Mucosa of gallbladder (tissue), 1 donor: ENCODE measurements around the gene AXDND1. TPM values are rescaled to one million over a fixed set of nuclear protein-coding genes. Genes with fewer than 3 reads are reported as not detected.
"Not testable (repeated sequence)": the region's sequence is repeated elsewhere in the genome, so short reads cannot be mapped to it uniquely, and the experiment has no call there.

Experiments
- DNase-seq: peaks from one replicate; pipeline ENCODE4 v3.0.0-alpha.2; 2020; ENCODE audit warnings: low spot score
- total RNA-seq: library from RNA; stranded (reverse); gene quantifications from one replicate; pipeline ENCODE4 v1.2.1, GENCODE V29; 2021
- donor health status: DM: no; HTN: no; CAD: no.

AXDND1 gene
- total RNA-seq, 1 donor from 2014 or later: 2.6 TPM

DNA sequence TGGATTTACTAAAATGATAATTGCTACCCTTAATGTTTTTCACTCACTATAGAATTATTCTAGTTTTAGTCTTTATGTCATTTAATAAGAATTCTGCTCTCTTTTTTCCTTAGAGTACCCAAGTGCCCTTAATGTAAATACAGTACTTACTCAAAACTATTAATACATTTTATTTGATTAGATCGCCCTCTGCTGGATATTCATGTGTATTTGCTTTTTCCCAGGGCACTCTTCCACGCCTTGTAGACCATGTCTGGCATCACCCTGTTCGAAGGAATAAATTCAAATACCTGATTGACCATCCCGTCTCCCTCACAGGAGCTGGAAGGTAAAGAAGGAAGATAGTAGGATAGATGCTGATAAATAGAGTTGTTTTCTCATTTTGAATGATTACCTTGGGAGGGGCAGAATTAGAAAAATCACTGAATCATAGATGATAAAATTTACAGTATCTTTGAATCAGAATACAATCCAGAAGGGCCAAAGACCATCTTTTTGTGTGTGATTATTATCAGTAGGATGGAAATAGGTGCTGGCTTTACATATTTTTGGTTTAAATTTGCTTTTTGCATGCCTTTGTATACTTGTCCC lies 4.1 kb downstream of the AXDND1 start:
- peak; percentile 46 for DNase-seq

DNA sequence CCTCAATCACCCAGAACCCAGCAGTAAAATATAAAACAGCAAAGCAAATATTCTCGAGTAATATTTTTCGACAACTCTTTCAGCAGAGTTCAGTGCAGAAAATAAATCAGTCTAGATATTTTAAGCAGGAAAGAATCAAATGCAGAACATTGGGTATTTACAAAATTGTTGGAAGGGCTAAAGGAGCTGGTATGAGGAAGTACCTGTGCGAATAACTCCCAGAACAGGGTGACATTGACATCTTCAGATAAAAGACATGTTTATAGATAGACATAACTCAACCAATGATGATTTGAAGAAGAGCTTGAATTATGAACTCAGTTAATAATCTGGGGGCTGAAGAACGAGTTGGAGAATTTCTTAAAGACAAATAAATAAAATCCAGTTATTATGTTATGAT lies 6.4 kb downstream of the AXDND1 start:
- no peak for DNase-seq

- no peak for DNase-seq
These were observed 10.5 kb downstream of the AXDND1 start for GRCh38 chr1:179376223-179376622.

DNA sequence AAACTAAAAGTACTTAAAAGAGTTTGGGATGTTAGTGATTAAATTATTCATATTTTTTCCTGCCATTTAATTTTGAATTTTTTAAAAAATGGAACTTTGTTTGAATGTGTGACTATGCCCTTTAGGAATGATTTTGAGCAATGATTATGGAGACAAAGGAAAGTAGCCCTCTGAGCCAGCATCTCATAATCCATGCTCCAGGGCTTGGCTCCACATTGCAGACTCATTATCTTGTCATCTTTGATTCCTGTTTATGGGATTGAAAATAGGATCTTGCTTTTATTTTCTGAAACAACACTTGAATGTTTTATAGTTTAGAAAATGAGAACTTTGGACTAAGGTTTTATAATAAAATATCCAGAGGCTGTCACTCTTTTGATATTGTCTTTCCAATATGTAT lies 14.5 kb downstream of the AXDND1 start:
- no peak for DNase-seq

DNA sequence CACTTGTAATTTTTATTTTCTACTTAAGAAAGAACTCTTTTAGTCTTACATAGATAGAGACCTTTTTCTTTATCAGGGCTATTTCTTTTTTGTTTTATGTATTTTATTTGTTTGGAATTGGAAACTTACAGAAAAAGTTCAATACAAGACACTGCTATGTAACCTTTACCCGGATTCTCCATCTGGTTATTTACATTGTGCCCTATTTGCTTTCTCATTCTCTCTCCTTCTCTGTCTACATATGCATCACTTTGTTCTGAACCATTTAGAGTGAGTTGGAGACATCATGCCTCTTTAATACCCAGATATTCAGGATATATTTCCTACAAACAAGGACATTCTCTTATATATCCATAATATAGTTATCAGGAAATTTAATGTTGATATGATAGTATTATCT lies 18.3 kb downstream of the AXDND1 start:
- DNase-seq: no peak

DNA sequence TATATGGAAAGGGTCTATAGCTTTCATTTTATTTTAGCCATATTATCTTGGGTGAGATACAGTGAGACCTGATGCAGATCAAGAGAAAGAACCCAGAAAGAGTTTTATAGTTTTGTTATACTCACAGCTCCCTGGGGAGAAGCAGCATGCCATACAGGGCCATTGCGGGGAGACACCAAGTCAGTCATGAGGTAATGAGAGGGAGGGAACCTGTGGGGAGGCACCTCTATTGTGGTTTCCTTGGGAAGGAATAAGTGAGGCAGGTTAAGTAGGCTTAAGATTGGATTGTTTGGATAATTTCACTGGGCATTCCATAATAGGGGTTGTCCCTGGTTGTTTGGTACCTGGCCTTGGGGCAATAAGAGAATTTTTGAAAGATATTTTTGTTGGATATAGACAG lies 19.7 kb downstream of the AXDND1 start:
- no peak for DNase-seq

DNA sequence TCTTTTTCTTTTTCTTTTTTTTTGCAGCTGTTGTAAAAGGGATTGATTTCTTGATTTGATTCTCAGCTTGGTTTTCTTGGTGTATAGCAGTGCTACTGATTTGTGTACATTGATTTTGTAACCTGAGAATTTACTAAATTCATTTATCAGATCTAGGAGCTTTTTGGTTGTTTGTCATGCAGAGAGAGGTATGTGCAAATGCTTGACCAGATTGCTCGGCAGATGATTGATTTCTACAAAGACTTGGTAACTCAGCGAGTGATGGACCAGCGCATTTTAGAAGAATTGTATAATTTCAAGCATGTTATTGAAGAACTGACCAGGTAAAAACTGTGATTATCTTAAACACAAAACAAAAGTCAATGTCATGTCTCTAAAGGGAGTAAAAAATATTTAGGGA lies 27.9 kb downstream of the AXDND1 start:
- no peak for DNase-seq

- not testable (repeated sequence) for DNase-seq
These were observed 33.6 kb downstream of the AXDND1 start for GRCh38 chr1:179399399-179399798.

DNA sequence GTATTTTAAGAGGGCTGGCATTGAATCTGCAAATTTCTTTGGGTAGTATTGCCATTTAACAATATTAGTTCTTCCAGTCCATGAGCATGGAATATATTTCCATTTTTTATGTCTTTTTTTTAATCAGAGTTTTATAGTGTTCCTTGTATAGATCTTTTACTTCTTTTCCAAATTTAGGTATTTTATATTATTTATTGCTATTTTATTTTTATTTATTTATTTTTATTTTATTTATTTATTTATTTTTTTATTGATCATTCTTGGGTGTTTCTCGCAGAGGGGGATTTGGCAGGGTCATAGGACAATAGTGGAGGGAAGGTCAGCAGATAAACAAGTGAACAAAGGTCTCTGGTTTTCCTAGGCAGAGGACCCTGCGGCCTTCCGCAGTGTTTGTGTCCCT lies 52.0 kb downstream of the AXDND1 start:
- DNase-seq: not testable (repeated sequence)

DNA sequence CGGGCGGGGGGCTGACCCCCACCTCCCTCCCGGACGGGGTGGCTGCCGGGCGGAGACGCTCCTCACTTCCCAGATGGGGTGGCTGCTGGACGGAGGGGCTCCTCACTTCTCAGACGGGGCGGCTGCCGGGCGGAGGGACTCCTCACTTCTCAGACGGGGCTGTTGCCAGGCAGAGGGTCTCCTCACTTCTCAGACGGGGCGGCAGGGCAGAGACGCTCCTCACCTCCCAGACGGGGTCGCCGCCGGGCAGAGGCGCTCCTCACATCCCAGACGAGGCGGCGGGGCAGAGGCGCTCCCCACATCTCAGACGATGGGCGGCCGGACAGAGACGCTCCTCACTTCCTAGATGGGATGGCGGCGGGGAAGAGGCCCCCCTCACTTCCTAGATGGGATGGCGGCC lies 52.9 kb downstream of the AXDND1 start:
- not testable (repeated sequence) for DNase-seq

DNA sequence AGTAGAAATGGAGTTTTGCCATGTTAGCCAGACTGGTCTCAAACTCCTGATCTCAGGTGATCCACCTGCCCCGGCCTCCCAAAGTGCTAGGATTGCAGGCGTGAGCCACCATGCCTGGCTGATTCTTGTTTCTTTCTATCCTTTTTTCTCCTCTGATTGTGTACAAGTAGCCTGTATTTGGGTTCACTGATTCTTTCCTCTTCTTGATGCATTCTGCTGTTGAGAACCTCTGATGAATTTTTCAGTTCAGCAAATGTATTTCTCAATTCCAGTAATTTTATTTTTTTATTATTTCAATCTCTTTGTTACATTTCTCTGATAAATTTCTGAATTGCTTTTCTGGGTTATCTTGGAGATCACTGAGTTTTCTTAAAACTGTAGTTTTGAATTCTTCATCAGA lies 58.8 kb downstream of the AXDND1 start:
- DNase-seq: no peak

DNA sequence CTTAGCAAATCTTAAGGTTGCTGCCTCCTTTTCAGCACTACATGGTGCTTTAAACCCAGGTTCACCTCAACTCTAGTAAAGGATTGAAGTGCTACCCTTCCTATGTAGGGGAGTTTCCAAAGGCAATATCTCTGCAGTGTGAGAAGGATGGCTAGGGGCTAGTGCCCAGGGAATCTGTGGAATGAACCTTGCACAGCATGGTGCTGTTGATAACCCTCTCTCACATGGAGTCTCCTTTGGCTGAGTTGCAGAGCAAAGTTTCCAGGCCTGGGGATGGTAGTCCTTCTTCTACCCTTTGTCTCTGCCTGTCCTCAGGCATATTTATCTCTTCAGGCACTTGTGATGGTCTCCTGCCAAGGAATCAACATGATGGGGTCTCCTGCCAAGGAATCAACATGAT lies 59.4 kb downstream of the AXDND1 start:
- no peak for DNase-seq

- DNase-seq: no peak
These were observed 71.4 kb downstream of the AXDND1 start for GRCh38 chr1:179437171-179437570.

- not testable (repeated sequence) for DNase-seq
These were observed 73.9 kb downstream of the AXDND1 start for GRCh38 chr1:179439646-179440045.

DNA sequence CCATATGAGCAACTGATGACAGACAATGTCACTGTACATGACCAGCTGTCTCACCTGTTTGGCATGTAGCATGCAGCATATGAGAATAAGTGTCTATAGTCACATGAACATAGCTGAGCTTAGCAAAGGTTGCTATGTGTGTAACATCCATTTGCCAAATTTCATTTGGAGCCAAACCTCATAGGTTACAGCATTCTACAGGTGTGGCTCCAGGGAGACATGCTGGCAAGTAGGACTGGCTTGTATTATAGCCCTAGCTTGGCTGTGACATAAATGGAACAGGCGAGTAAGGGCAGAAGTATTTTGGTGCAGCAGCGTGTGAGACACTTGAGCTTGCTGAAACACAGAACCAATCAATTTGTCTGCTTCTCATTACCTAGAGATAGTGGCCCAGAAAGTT lies 74.5 kb downstream of the AXDND1 start:
- not testable (repeated sequence) for DNase-seq

GRCh38 chr1:179440971-179441370 lies 75.2 kb downstream of the AXDND1 start:
- DNase-seq: peak; percentile 91

DNA sequence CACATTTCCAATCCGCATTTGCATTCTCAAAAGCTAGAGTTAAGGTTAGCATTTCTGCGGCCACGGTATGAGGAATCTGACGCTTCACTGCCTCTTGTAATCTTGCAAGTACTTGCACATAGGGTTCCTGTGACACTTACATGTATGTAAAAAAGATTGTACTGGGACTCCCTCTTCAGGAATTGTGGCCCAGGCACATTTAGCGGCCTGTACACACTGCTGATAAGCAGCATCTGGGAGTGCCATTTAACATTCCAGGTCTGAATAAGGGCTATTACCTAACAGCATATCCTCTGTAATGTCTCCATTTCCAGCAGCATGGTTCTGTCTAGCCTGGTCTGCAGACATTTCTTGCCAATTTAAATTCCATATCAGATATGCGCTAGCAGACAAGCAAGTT lies 75.7 kb downstream of the AXDND1 start:
- DNase-seq: peak; percentile 50

DNA sequence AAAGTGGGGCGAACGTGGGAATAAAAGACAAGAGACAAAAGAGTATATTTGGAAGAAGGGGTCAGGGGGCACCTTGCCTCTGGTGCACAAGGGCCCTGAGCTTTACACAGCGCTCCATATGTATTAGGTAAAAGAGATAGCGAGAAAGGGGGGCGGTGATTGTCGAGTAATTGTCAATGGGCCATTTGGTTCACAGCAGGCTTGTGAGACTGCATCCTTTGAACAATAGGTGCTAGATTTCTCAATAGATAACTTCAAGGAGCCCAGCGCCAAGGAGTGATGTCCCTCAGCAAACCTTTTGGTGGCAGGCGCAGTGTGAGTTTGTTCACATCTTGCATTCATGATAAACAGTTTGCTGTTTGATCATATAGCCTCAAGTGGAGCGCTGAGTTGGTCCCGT lies 77.1 kb downstream of the AXDND1 start:
- not testable (repeated sequence) for DNase-seq

DNA sequence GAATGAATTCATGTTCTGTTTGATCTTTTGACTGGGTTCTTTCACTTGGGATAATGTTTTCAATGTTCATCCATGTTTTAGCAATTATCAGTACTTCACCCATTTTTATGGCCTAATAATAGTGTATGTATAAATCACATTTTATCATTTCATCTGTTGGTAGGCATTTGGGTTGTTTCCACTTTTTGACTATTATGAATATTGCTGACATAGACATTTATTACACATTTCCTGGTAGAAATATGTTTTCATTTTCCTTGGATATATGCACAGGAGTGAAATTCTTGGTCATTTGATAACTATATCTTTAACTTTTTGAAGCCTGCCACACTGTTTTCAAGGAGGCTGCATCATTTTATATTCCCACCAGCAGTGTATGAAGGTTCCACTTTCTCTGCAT lies 79.8 kb downstream of the AXDND1 start:
- no peak for DNase-seq

DNA sequence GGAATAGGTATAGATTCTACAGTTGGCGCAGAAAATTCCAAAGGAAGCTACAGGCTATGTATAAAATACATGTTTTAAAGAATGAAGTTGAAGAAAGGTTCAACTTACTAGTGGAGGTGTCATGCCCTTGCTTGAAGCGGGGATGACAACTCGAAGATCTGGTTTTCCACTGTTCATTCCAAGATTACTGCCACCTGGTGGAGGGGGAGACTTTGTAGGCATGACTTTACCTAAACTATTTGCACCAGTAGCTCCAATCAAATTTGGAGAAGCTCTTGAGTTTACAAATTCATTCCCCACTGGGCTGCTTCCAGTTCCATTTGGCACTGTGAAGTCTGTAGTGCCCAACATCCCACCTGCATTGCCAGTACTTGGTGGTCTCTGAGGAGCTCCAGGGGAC lies 81.7 kb downstream of the AXDND1 start:
- DNase-seq: no peak

DNA sequence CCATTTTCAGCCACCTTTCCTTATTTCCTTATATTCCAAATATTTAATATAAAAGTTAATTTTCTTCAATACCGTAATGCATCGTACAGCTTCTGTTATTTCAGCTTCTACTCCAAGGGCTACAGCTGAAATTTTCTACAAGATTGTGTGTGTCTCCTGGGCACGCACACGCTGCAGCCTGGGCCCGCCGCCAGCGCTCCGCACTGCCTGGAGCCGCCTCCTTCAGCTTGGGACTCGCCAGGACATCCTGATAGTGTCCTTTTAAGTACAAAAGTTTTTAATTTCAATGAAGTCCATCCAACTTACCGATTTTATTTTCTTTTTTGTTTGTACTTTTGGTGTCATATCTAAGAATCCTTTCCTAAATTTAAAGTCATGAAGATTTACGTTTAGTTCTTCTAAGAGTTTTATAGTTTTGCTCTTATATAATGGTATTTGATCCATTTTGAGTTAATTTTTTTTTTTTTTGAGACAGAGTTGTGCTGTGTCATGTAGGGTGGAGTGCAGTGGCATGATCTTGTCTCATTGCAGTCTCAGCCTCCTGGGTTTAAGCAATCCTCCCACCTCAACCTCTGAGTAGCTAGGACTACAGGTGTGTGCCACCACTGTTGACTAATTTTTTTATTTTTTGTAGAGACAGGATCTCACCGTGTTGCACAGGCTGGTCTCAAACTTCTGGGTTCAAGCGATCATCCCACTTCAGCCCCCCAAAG lies 82.8 kb downstream of the AXDND1 start:
- DNase-seq: no peak

DNA sequence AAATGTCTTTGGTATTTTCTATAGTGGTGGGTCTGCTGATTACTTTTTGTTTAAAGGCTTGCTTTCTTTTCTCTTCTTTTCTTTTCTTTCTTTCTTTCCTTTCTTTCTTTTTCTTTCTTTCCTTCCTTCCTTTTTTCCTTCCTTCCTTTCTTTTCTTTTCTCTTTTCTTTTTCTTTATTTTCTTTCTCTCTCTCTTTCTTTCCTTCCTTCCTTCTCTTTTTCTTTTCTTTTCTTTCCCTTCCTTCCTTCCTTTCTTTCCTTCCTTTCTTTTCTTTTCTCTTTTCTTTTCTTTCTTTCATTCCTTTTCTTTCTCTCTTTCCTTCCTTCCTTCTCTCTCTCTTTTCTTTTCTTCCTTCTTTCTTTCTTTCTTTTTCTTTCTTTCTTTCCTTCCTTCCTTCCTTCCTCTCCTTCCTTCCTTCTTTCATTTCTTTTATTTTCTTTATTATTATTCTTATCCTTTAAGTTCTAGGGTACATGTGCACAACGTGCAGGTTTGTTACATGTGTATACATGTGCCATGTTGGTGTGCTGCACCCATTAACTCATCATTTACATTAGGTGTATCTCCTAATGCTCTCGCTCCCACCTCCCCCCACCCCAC lies 93.9 kb downstream of the AXDND1 start:
- DNase-seq: not testable (repeated sequence)

DNA sequence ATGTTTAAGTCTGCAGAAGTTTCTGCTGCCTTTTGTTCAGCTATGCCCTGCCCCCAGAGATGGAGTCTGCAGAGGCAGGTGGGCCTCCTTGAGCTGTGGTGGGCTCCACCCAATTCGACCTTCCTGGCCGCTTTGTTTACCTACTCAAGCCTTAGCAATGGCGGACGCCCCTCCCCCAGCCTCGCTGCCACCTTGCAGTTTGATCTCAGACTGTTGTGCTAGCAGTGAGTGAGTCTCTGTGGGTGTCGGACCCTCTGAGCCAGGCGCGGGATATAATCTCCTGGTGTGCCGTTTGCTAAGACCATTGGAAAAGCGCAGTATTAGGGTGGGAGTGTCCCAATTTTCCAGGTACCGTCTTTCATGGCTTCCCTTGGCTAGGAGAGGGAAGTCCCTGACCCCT lies 99.9 kb downstream of the AXDND1 start:
- not testable (repeated sequence) for DNase-seq
